GM12878 (cell line): ENCODE results near the gene CDC5L.

Source experiments
- BMI1 ChIP-seq: fragments of 450-650 bp; IDR thresholded peaks from 2 replicates; pipeline ENCODE4 v1.6.1; 2016; ENCODE audit warnings: mild to moderate bottlenecking, moderate library complexity, borderline replicate concordance
- CTCF ChIP-seq, 3 experiments: IDR thresholded peaks in 2 of 3; conservative IDR thresholded peaks in 1 of 3; 2 replicates each; pipeline ENCODE4 v1.5.1; 2011; ENCODE audit warnings: low read depth in 3 of 3, low read length in 3 of 3, mild to moderate bottlenecking in 3 of 3, control low read depth in 2 of 3, moderate library complexity in 2 of 3, inconsistent platforms in 1 of 3, mixed read lengths in 1 of 3; ENCODE audit not compliant: control insufficient read depth in 2 of 3, insufficient read depth in 1 of 3; ENCODE audit errors: extremely low read depth in 1 of 3
- JUND ChIP-seq: IDR thresholded peaks from 2 replicates; pipeline ENCODE4 v1.6.1; 2012; ENCODE audit warnings: low read depth, mild to moderate bottlenecking, low read length, improper control_type of control experiment, moderate library complexity
- NFYB ChIP-seq: IDR thresholded peaks from 2 replicates; pipeline ENCODE4 v1.6.1; 2011; ENCODE audit warnings: low read depth, mild to moderate bottlenecking, low read length, improper control_type of control experiment, moderate library complexity; ENCODE audit not compliant: insufficient read depth
- POLR2A ChIP-seq: IDR thresholded peaks from 2 replicates; pipeline ENCODE4 v1.6.1; 2011; ENCODE audit warnings: low read depth, mild to moderate bottlenecking, low read length
- TCF7 ChIP-seq: IDR thresholded peaks from 2 replicates; pipeline ENCODE4 v1.6.1; 2014; ENCODE audit warnings: antibody characterized with exemption, borderline replicate concordance
- ZNF274 ChIP-seq: IDR thresholded peaks from one replicate; pipeline ENCODE4 v1.8.0; 2011; ENCODE audit not compliant: insufficient read length, insufficient read depth

- TF ChIP-seq CTCF (IDR thresholded peaks at IDR 0.05 in 2 of 3, conservative IDR thresholded peaks at IDR 0.05 in 1 of 3; ENCODE audit: control insufficient read depth in 2 of 3, extremely low read depth in 1 of 3, insufficient read depth in 1 of 3, low read depth in 3 of 3, low read length in 3 of 3), result no peak
- TF ChIP-seq JUND, result no peak
- no peak for TF ChIP-seq TCF7
- no peak for TF ChIP-seq POLR2A
- no peak for TF ChIP-seq ZNF274
- no peak for TF ChIP-seq NFYB
- TF ChIP-seq BMI1, result no peak
Observed at GRCh38 chr6:44451803-44452695, 64.5 kb downstream of the CDC5L start.
